Measurements from ENCODE around the gene CDHR1. TPM values are rescaled to one million over a fixed set of nuclear protein-coding genes. Genes with fewer than 3 reads are reported as not detected.
A peak's percentile ranks its signal among the peaks of the same experiment; 100 is the strongest.

CDHR1 gene
- total RNA-seq, 4 donors from 2014 or later, result 106 to 398 (median 143) TPM

DNA sequence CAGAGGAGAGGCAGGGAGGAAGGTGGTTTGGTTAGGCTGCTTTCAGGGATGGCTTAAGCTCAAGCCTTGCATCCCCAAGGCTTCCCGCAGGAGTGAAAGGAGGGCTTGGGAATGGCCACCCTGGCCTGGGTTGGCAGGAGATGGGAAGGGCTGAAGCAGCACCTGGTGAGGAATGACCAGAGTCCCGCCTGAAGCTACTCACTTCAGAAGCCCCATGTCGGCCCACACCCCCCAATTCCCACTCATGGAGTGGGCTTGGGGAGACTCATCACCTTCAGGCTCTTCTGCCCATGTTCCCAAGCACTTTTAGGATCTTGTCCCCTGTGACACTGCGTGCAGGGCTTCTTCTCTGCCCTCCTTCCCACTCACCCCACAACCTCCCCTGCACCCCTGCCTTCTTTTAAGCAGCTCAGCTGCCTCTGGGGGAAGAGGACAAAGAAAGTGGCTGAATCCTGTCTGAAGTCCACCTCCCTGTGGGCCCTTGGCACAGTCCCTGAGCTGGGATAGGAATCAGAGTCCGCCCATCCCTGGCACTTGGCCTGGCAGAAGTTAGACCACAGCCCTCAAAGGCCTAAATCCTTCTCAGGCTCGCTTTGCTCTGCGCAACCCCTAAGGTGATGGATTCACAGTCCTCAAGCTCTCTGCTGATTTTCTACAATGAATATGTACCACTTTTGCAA, 67.0 kb downstream of the CDHR1 start:
- Histone ChIP-seq H3K4me1 (no peaks in the 10 kb centered on the region), H3K36me3 (no peaks in the 10 kb centered on the region), H3K27ac (no peak overlapping the region), H3K9me3 (no peaks in the 10 kb centered on the region), H3K4me3 (no peak overlapping the region), H3K27me3 (peaks cover 17% of the 10 kb centered on the region)
- TF ChIP-seq CTCF (IDR thresholded peaks at IDR 0.05), result no peak
- no peak for TF ChIP-seq EP300 (IDR thresholded peaks at IDR 0.05)
- no peak for TF ChIP-seq POLR2AphosphoS5 (IDR thresholded peaks at IDR 0.05)
- no peak for TF ChIP-seq POLR2A (IDR thresholded peaks at IDR 0.05)
- 75% methylated on average over 7 of the region's 7 CpGs for WGBS
- no peak for DNase-seq (ENCODE audit: low spot score in 2 of 2)

GRCh38 chr10:84262190-84262956, 68.0 kb downstream of the CDHR1 start:
- DNase-seq (ENCODE audit: low spot score in 2 of 2), result no peak
- Histone ChIP-seq H3K9me3 (no peaks in the 10 kb centered on the region), H3K27ac (no peak overlapping the region), H3K27me3 (peaks cover 14% of the 10 kb centered on the region), H3K36me3 (no peaks in the 10 kb centered on the region), H3K4me1 (no peaks in the 10 kb centered on the region), H3K4me3 (no peak overlapping the region)
- WGBS, result 70% methylated on average over 13 of the region's 13 CpGs
- TF ChIP-seq EP300 (IDR thresholded peaks at IDR 0.05) (no peak), POLR2AphosphoS5 (IDR thresholded peaks at IDR 0.05) (no peak), POLR2A (IDR thresholded peaks at IDR 0.05) (no peak), CTCF (IDR thresholded peaks at IDR 0.05) (no peak)

GRCh38 chr10:84263716-84264115, 69.4 kb downstream of the CDHR1 start:
- peaks cover 3% of the 10 kb centered on the region for H3K27me3 ChIP-seq
- H3K27ac ChIP-seq, result no peak overlapping the region
- H3K36me3 ChIP-seq, result no peaks in the 10 kb centered on the region
- WGBS, result 80% methylated on average over 5 of the region's 5 CpGs
- H3K9me3 ChIP-seq, result no peaks in the 10 kb centered on the region
- no peaks in the 10 kb centered on the region for H3K4me1 ChIP-seq
- H3K4me3 ChIP-seq, result no peak overlapping the region
- TF ChIP-seq CTCF (IDR thresholded peaks at IDR 0.05) (no peak), POLR2AphosphoS5 (IDR thresholded peaks at IDR 0.05) (no peak), POLR2A (IDR thresholded peaks at IDR 0.05) (no peak), EP300 (IDR thresholded peaks at IDR 0.05) (no peak)
- no peak for DNase-seq (ENCODE audit: low spot score in 2 of 2)

GRCh38 chr10:84264611-84265141, 70.3 kb downstream of the CDHR1 start:
- no peak for DNase-seq (ENCODE audit: low spot score in 2 of 2)
- Histone ChIP-seq H3K4me1 (no peaks in the 10 kb centered on the region), H3K36me3 (no peaks in the 10 kb centered on the region), H3K27me3 (peaks cover 3% of the 10 kb centered on the region), H3K27ac (no peak overlapping the region), H3K4me3 (no peak overlapping the region), H3K9me3 (no peaks in the 10 kb centered on the region)
- TF ChIP-seq CTCF (IDR thresholded peaks at IDR 0.05), result peak; percentile 78 to 90
- TF ChIP-seq POLR2AphosphoS5 (IDR thresholded peaks at IDR 0.05), result no peak
- 2% methylated on average over 11 of the region's 11 CpGs for WGBS

DNA sequence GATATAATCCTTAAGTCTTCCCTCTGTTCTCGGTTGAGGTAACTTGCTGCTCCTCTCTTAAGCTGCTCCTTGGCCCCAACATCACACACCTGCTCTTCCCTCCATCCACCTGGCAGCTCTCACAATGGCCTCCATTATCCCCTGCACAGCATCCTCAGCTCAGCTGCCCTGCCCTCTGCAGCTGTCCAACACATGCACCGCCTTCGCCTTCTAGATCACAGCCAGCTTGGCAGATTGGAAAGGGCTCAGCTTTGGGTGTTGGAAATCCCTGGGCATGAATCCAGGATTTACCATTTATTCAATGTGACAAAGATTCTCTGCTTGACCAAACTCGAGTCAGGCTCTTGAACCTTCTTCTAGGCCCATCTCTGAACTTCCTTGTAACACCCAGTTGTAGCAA, 71.1 kb downstream of the CDHR1 start:
- Histone ChIP-seq H3K4me1 (no peaks in the 10 kb centered on the region), H3K36me3 (no peaks in the 10 kb centered on the region), H3K4me3 (no peak overlapping the region), H3K27ac (no peak overlapping the region), H3K9me3 (no peaks in the 10 kb centered on the region), H3K27me3 (peaks cover 3% of the 10 kb centered on the region)
- no peak for TF ChIP-seq CTCF (IDR thresholded peaks at IDR 0.05)
- no peak for TF ChIP-seq POLR2A (IDR thresholded peaks at IDR 0.05)
- no peak for TF ChIP-seq EP300 (IDR thresholded peaks at IDR 0.05)
- no peak for TF ChIP-seq POLR2AphosphoS5 (IDR thresholded peaks at IDR 0.05)
- DNase-seq (ENCODE audit: low spot score in 2 of 2), result no peak
- 56% methylated on average over 4 of the region's 4 CpGs for WGBS
